IMR-90 (cell line): ENCODE data around the gene INPP4A. TPM values are rescaled to one million over a fixed set of nuclear protein-coding genes. Genes with fewer than 3 reads are reported as not detected.

Source experiments
- ATAC-seq: fragments of 200-7000 bp; cut with Tn5 transposase; 2 replicates; pipeline ENCODE4 v1.9.1; 2020; ENCODE audit warnings: low read depth, mild to moderate bottlenecking, moderate library complexity
- BruUV-seq: library from RNA; stranded (reverse); fragments of 400-500 nt; replicated peaks from 2 replicates; lab custom pipeline; 2021; lab: Mats Ljungman, UMichigan
- CTCF ChIA-PET: fragments of 300-600 bp; formaldehyde crosslinking; extraction: SDS; loops from one replicate; lab custom pipeline; 2021; ENCODE audit warnings: antibody characterized with exemption; lab: Yijun Ruan, JAX
- POLR2A ChIA-PET: fragments of 300-600 bp; sonication (Branson Sonifier 250); formaldehyde crosslinking; loops from one replicate; lab custom pipeline; 2022; ENCODE audit warnings: antibody characterized with exemption; ENCODE audit not compliant: unreplicated experiment; lab: Charles Lee
- DNase-seq: peaks from one replicate; pipeline ENCODE4 v3.0.0; 2013
- H2AFZ ChIP-seq: replicated peaks from 2 replicates; pipeline ENCODE3; 2013; ENCODE audit warnings: low read length, mild to moderate bottlenecking; ENCODE audit not compliant: poor library complexity
- H2AK5ac ChIP-seq: 2 replicates; pipeline ENCODE4 v1.6.1; 2013; ENCODE audit warnings: low read depth, low read length, inconsistent platforms
- H2AK9ac ChIP-seq: replicated peaks from 2 replicates; pipeline ENCODE3; 2013; ENCODE audit warnings: mild to moderate bottlenecking, low read depth, low read length, moderate library complexity; ENCODE audit not compliant: poor library complexity
- H2BK120ac ChIP-seq: 2 replicates; pipeline ENCODE4 v1.6.1; 2013; ENCODE audit warnings: low read depth, low read length, inconsistent platforms
- H2BK15ac ChIP-seq: 3 replicates; pipeline ENCODE4 v1.6.1; 2013; ENCODE audit warnings: low read depth, low read length, inconsistent platforms
- H2BK20ac ChIP-seq: 2 replicates; pipeline ENCODE4 v1.6.1; 2013; ENCODE audit warnings: low read depth, mild to moderate bottlenecking, inconsistent platforms, low read length, moderate library complexity
- H2BK5ac ChIP-seq: 2 replicates; pipeline ENCODE4 v1.6.1; 2013; ENCODE audit warnings: mild to moderate bottlenecking, low read depth, low read length, inconsistent platforms; ENCODE audit not compliant: poor library complexity, severe bottlenecking
- H3K14ac ChIP-seq: replicated peaks from 2 replicates; pipeline ENCODE4 v1.6.1; 2013; ENCODE audit warnings: low read depth, low read length, inconsistent platforms
- H3K18ac ChIP-seq: 2 replicates; pipeline ENCODE4 v1.6.1; 2013; ENCODE audit warnings: low read depth, low read length, control low read depth
- H3K23ac ChIP-seq: 2 replicates; pipeline ENCODE4 v1.6.1; 2013; ENCODE audit warnings: low read depth, low read length, inconsistent platforms
- H3K27ac ChIP-seq: 2 replicates; pipeline ENCODE4 v1.5.1; 2013; ENCODE audit warnings: mild to moderate bottlenecking, control low read depth, low read length; ENCODE audit not compliant: insufficient read depth
- H3K27me3 ChIP-seq: 2 replicates; pipeline ENCODE4 v1.6.1; 2013; ENCODE audit warnings: low read length; ENCODE audit not compliant: control insufficient read depth, insufficient read depth
- H3K36me3 ChIP-seq: 2 replicates; pipeline ENCODE4 v1.6.1; 2013; ENCODE audit warnings: low read length, mixed read lengths; ENCODE audit not compliant: control insufficient read depth, insufficient read depth
- H3K4ac ChIP-seq: 2 replicates; pipeline ENCODE4 v1.6.1; 2013; ENCODE audit warnings: low read depth, low read length, inconsistent platforms
- H3K4me1 ChIP-seq: 2 replicates; pipeline ENCODE4 v1.6.1; 2013; ENCODE audit warnings: low read length, mixed read lengths; ENCODE audit not compliant: control insufficient read depth, insufficient read depth
- H3K4me2 ChIP-seq: 2 replicates; pipeline ENCODE4 v1.6.1; 2013; ENCODE audit warnings: low read depth, mild to moderate bottlenecking, control low read depth, low read length, moderate library complexity
- H3K4me3 ChIP-seq: 2 replicates; pipeline ENCODE4 v1.5.1; 2013; ENCODE audit warnings: low read depth, mild to moderate bottlenecking, control low read depth, low read length, moderate library complexity; ENCODE audit not compliant: insufficient read depth
- H3K56ac ChIP-seq: 2 replicates; pipeline ENCODE4 v1.6.1; 2013; ENCODE audit warnings: low read length, inconsistent platforms; ENCODE audit not compliant: insufficient read depth; ENCODE audit errors: extremely low read depth
- H3K79me1 ChIP-seq, 2 experiments: 2 replicates each; pipeline ENCODE4 v1.6.1; 2013; ENCODE audit warnings: low read length in 2 of 2, inconsistent platforms in 1 of 2, low read depth in 1 of 2
- H3K9ac ChIP-seq: 2 replicates; pipeline ENCODE4 v1.6.1; 2013; ENCODE audit warnings: low read depth, low read length, control low read depth
- H3K9me1 ChIP-seq: 2 replicates; pipeline ENCODE4 v1.6.1; 2013; ENCODE audit warnings: low read length, inconsistent platforms; ENCODE audit not compliant: insufficient read depth
- H3K9me3 ChIP-seq: 2 replicates; pipeline ENCODE4 v1.6.1; 2013; ENCODE audit warnings: low read length; ENCODE audit not compliant: control insufficient read depth, insufficient read depth
- H4K20me1 ChIP-seq: 2 replicates; pipeline ENCODE4 v1.6.1; 2013; ENCODE audit warnings: low read length, inconsistent platforms; ENCODE audit not compliant: insufficient read depth
- H4K5ac ChIP-seq: 2 replicates; pipeline ENCODE4 v1.6.1; 2013; ENCODE audit warnings: mild to moderate bottlenecking, low read depth, low read length, control low read depth
- H4K8ac ChIP-seq, 2 experiments: 2 replicates each; pipeline ENCODE4 v1.6.1; 2013; ENCODE audit warnings: low read depth in 2 of 2, low read length in 2 of 2, control low read depth in 1 of 2, inconsistent platforms in 1 of 2
- H4K91ac ChIP-seq: 2 replicates; pipeline ENCODE4 v1.6.1; 2013; ENCODE audit warnings: low read depth, low read length, inconsistent platforms; ENCODE audit not compliant: insufficient read depth
- CEBPB ChIP-seq: IDR thresholded peaks from 2 replicates; pipeline ENCODE4 v1.6.1; 2012; ENCODE audit warnings: low read depth, low read length, improper control_type of control experiment
- CHD1 ChIP-seq: IDR thresholded peaks from 2 replicates; pipeline ENCODE4 v1.6.1; 2012; ENCODE audit warnings: low read depth, low read length, improper control_type of control experiment
- FOS ChIP-seq: fragments of 150-350 bp; IDR thresholded peaks from 2 replicates; pipeline ENCODE4 v1.6.1; 2016; ENCODE audit warnings: low read depth, low read length
- MAFK ChIP-seq: IDR thresholded peaks from 2 replicates; pipeline ENCODE4 v1.6.1; 2012; ENCODE audit warnings: low read depth, low read length, improper control_type of control experiment
- WGBS, 2 experiments: methylation state at CpG; one replicate each; pipeline versions ENCODE4 v1.1.5 to v1.1.7; 2013; ENCODE audit warnings: missing lambda C conversion rate in 2 of 2; ENCODE audit not compliant: insufficient read length in 1 of 2; ENCODE audit errors: extremely low coverage in 2 of 2; 5-methylcytosine and 5-hydroxymethylcytosine counted together
- dilution Hi-C: fragments of 300-500 bp; cut with HindIII; formaldehyde crosslinking; loops from one replicate; pipeline ENCODE4 v1.14.3; 2018; ENCODE audit warnings: low sequenced_read_pairs; ENCODE audit not compliant: unreplicated experiment
- in situ Hi-C: fragments of 300-500 bp; cut with MboI; formaldehyde crosslinking; loops from 3 replicates; pipeline ENCODE4 v1.14.3; 2019; ENCODE audit warnings: low sequenced_read_pairs, inconsistent platforms, mixed read lengths
- intact Hi-C: fragments of 100-400 bp; cut with micrococcal nuclease; formaldehyde crosslinking; loops from 2 replicates; pipeline ENCODE4 v1.10.0; 2022
- polyA plus RNA-seq, 3 experiments: library from polyadenylated mRNA; depleted of rRNA; stranded (reverse); fragments of >200 nt; gene quantifications; 2 replicates each; pipeline ENCODE4 v1.2.3, GENCODE V29; 2012; ENCODE audit warnings: low replicate concordance in 1 of 3
- total RNA-seq: library from RNA; depleted of rRNA; stranded (reverse); fragments of >200 nt; gene quantifications from 2 replicates; pipeline ENCODE4 v1.2.3, GENCODE V29; 2012
- TF ChIP-seq, protein P1 (sequence below): fragments of 150-350 bp; IDR thresholded peaks from 2 replicates; pipeline ENCODE4 v1.6.1; 2017; ENCODE audit warnings: mild to moderate bottlenecking, antibody characterized with exemption, low read length, low read depth
- TF ChIP-seq, protein P2 (sequence below): fragments of 150-350 bp; IDR thresholded peaks from 2 replicates; pipeline ENCODE4 v1.6.1; 2016; ENCODE audit warnings: low read depth, mild to moderate bottlenecking, low read length, moderate library complexity, borderline replicate concordance

Gene INPP4A
- total and polyA plus RNA-seq, 2 of the 4 experiments (the other 2 are of a cell fraction), result 14.5 to 27.1 TPM

DNA sequence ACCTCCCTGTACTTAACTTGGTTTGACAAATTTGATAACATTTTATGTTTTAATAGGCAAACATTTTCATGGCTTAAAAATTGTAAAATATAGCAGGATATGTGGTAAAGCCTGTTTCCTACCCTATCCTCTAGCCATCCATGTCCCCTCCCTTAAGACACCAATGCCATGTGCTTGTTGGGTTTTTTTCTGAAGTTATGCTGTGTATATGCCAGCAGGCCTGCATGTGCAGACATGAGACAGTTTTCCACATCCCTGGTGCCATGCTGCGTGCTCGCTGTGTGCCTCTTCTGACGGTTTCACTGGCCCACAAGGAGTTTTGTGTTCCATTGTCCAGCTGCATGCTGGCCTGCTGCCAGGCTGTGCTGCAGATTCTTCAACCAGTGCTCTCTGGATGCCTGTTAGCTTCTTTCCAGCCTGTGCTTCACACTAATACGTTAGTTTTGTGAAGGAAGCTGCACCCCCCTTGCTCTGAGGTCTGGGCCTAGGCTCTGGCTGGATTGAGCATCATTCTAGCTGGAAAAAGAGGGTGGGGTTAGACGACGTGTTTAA is 16.9 kb downstream of the INPP4A start:
- dilution Hi-C loops, result no loop called here

More for the DNA sequence above, 16.9 kb downstream of the INPP4A start:
- Histone ChIP-seq H2BK5ac (no peak overlapping the region), H2BK120ac (no peak overlapping the region), H3K4me2 (no peak overlapping the region), H4K20me1 (peaks cover 43% of the 10 kb centered on the region), H2BK20ac (no peak overlapping the region), H3K4me1 (peaks cover 28% of the 10 kb centered on the region), H4K8ac (no peak overlapping the region), H2AK5ac (no peak overlapping the region), H2AFZ (no peak overlapping the region), H3K4ac (no peak overlapping the region), H3K79me1 (peaks cover 30 to 90% of the 10 kb centered on the region in 2 experiments), H3K18ac (no peak overlapping the region), H3K36me3 (no peaks in the 10 kb centered on the region), H2AK9ac (no peak overlapping the region), H3K23ac (no peak overlapping the region), H2BK15ac (no peak overlapping the region), H3K4me3 (no peak overlapping the region), H3K27me3 (no peaks in the 10 kb centered on the region), H3K56ac (no peak overlapping the region), H3K27ac (no peak overlapping the region), H3K9me3 (no peaks in the 10 kb centered on the region), H3K9ac (no peak overlapping the region), H3K9me1 (peaks cover 46% of the 10 kb centered on the region), H4K91ac (0 out of 2 replicates have a peak overlapping the region, but pooled peaks have one; percentile 20), H4K5ac (no peak overlapping the region), H3K14ac (0 out of 2 replicates have a peak overlapping the region, but pooled peaks have one; percentile 25)
- TF ChIP-seq, protein P1, sequence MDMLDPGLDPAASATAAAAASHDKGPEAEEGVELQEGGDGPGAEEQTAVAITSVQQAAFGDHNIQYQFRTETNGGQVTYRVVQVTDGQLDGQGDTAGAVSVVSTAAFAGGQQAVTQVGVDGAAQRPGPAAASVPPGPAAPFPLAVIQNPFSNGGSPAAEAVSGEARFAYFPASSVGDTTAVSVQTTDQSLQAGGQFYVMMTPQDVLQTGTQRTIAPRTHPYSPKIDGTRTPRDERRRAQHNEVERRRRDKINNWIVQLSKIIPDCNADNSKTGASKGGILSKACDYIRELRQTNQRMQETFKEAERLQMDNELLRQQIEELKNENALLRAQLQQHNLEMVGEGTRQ, result no peak
- TF ChIP-seq CEBPB (no peak), CHD1 (no peak), FOS (no peak), MAFK (no peak)
- TF ChIP-seq, protein P2, sequence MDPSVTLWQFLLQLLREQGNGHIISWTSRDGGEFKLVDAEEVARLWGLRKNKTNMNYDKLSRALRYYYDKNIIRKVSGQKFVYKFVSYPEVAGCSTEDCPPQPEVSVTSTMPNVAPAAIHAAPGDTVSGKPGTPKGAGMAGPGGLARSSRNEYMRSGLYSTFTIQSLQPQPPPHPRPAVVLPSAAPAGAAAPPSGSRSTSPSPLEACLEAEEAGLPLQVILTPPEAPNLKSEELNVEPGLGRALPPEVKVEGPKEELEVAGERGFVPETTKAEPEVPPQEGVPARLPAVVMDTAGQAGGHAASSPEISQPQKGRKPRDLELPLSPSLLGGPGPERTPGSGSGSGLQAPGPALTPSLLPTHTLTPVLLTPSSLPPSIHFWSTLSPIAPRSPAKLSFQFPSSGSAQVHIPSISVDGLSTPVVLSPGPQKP, result no peak
- ATAC-seq (no peak), DNase-seq (no peak)
- intact Hi-C loops, result no loop called here
- WGBS, 2 experiments, result 67% methylated on average over 3 of the region's 6 CpGs; no CpG with 5 or more reads in 1 of the 2 experiments
- in situ Hi-C loops, result no loop called here
- BruUV-seq, result no TSS peak
- POLR2A ChIA-PET, result no interaction called here
- CTCF ChIA-PET, result no interaction called here
